Measurements from ENCODE around the gene GRIA2.
A peak's percentile ranks its signal among the peaks of the same experiment; 100 is the strongest.

GRCh38 chr4:157220371-157220881, at the start of gene GRIA2:
- TF ChIP-seq CTCF (IDR thresholded peaks at IDR 0.05), result peak in 1 of 4 experiments; percentile 6
- peak in 1 of 2 donors; percentile 32 for TF ChIP-seq POLR2A (IDR thresholded peaks at IDR 0.05)
